Endodermal cell (in vitro differentiated cells): ENCODE results near the gene ARHGAP44. TPM values are rescaled to one million over a fixed set of nuclear protein-coding genes. Genes with fewer than 3 reads are reported as not detected.

Experiments used
- DNase-seq: peaks from one replicate; pipeline ENCODE4 v3.0.0-alpha.2; 2017
- H3K27ac ChIP-seq: 2 replicates; pipeline ENCODE4 v1.5.1; 2013; ENCODE audit warnings: mild to moderate bottlenecking, low read depth, low read length, moderate library complexity
- H3K27me3 ChIP-seq: 2 replicates; pipeline ENCODE4 v1.6.1; 2013; ENCODE audit warnings: mild to moderate bottlenecking, low read length, moderate library complexity; ENCODE audit not compliant: insufficient read depth, control insufficient read depth, poor library complexity, severe bottlenecking
- H3K36me3 ChIP-seq: 2 replicates; pipeline ENCODE4 v1.7.0; 2013; ENCODE audit warnings: mild to moderate bottlenecking, low read length, moderate library complexity; ENCODE audit not compliant: control insufficient read depth, insufficient read depth
- H3K4me1 ChIP-seq: one replicate; pipeline ENCODE4 v1.7.0; 2013; ENCODE audit warnings: low read length; ENCODE audit not compliant: control insufficient read depth, insufficient read depth
- H3K4me3 ChIP-seq: 2 replicates; pipeline ENCODE4 v1.5.1; 2013; ENCODE audit warnings: mild to moderate bottlenecking, low read length, moderate library complexity
- H3K9ac ChIP-seq: 2 replicates; pipeline ENCODE4 v1.6.1; 2013; ENCODE audit warnings: mild to moderate bottlenecking, low read length, moderate library complexity; ENCODE audit not compliant: poor library complexity, severe bottlenecking; ENCODE audit errors: extremely low read depth
- H3K9me3 ChIP-seq: 2 replicates; pipeline ENCODE4 v1.6.1; 2013; ENCODE audit warnings: mild to moderate bottlenecking, low read length, moderate library complexity; ENCODE audit not compliant: control insufficient read depth
- H3K27ac Mint-ChIP-seq: 2 replicates; pipeline ENCODE4 v1.8.0; 2020; ENCODE audit warnings: mixed read lengths
- H3K27me3 Mint-ChIP-seq: 2 replicates; pipeline ENCODE4 v1.8.0; 2021; ENCODE audit warnings: mild to moderate bottlenecking, mixed read lengths; ENCODE audit not compliant: insufficient read depth
- H3K36me3 Mint-ChIP-seq: 2 replicates; pipeline ENCODE4 v1.8.0; 2020; ENCODE audit warnings: low read depth, mixed read lengths
- H3K4me1 Mint-ChIP-seq: 2 replicates; pipeline ENCODE4 v1.8.0; 2020; ENCODE audit warnings: mixed read lengths
- H3K4me3 Mint-ChIP-seq: 2 replicates; pipeline ENCODE4 v1.8.0; 2020; ENCODE audit warnings: mild to moderate bottlenecking, moderate library complexity, mixed read lengths
- H3K9me3 Mint-ChIP-seq: 2 replicates; pipeline ENCODE4 v1.8.0; 2020; ENCODE audit warnings: mild to moderate bottlenecking, mixed read lengths
- CTCF ChIP-seq: fragments of 200-600 bp; sonication (generic); conservative IDR thresholded peaks from 2 replicates; pipeline ENCODE4 v1.5.0; 2021; ENCODE audit warnings: antibody characterized with exemption, mild to moderate bottlenecking
- WGBS, 2 experiments: methylation state at CpG; one replicate each; pipeline versions ENCODE4 v1.1.5 to v1.1.7; 2013; ENCODE audit warnings: missing lambda C conversion rate in 2 of 2, mixed read lengths in 1 of 2; ENCODE audit not compliant: insufficient coverage in 1 of 2, insufficient read length in 1 of 2; 5-methylcytosine and 5-hydroxymethylcytosine counted together
- total RNA-seq, 2 donors: library from RNA; stranded (reverse); fragmentation: NEBNext Ultra II Directional in 1 of 2; extraction: Animal tissue kit (Norgen Biotek cat#: 25700) in 1 of 2; gene quantifications; 2 replicates in 1 of 2; 3 replicates in 1 of 2; pipeline ENCODE4 v1.2.1, GENCODE V29; 2021

Gene ARHGAP44
- total RNA-seq, 2 donors from 2014 or later, result 14.2 to 21.9 TPM

GRCh38 chr17:12745486-12745885, 43.8 kb upstream of the ARHGAP44 start:
- Mint-ChIP-seq H3K4me3 (no peak overlapping the region), H3K9me3 (no peaks in the 10 kb centered on the region), H3K4me1 (peaks cover 6% of the 10 kb centered on the region), H3K36me3 (peaks cover 20% of the 10 kb centered on the region), H3K27me3 (no peaks in the 10 kb centered on the region), H3K27ac (no peak overlapping the region)
- Histone ChIP-seq H3K27ac (no peak overlapping the region), H3K27me3 (no peaks in the 10 kb centered on the region), H3K4me3 (no peak overlapping the region), H3K36me3 (peaks cover 48% of the 10 kb centered on the region), H3K9ac (no peak overlapping the region), H3K4me1 (no peaks in the 10 kb centered on the region), H3K9me3 (no peaks in the 10 kb centered on the region)
- TF ChIP-seq CTCF, result no peak
- 90 to 96% methylated on average over 5 to 7 of the region's 7 CpGs for WGBS, 2 experiments
- peak; percentile 32 for DNase-seq

GRCh38 chr17:12756786-12757185, 32.5 kb upstream of the ARHGAP44 start:
- Histone ChIP-seq H3K9me3 (no peaks in the 10 kb centered on the region), H3K27me3 (no peaks in the 10 kb centered on the region), H3K4me3 (no peak overlapping the region), H3K36me3 (peaks cover 55% of the 10 kb centered on the region), H3K9ac (no peak overlapping the region), H3K27ac (no peak overlapping the region), H3K4me1 (no peaks in the 10 kb centered on the region)
- Mint-ChIP-seq H3K4me3 (no peak overlapping the region), H3K9me3 (no peaks in the 10 kb centered on the region), H3K27ac (no peak overlapping the region), H3K27me3 (no peaks in the 10 kb centered on the region), H3K4me1 (no peaks in the 10 kb centered on the region), H3K36me3 (peaks cover 44% of the 10 kb centered on the region)
- DNase-seq, result no peak
- TF ChIP-seq CTCF, result no peak

GRCh38 chr17:12759090-12759489, 30.2 kb upstream of the ARHGAP44 start:
- no peaks in the 10 kb centered on the region for H3K27me3 Mint-ChIP-seq
- 87 to 100% methylated on average over 1 to 2 of the region's 2 CpGs for WGBS, 2 experiments
- no peak overlapping the region for H3K9ac ChIP-seq
- H3K4me1 Mint-ChIP-seq, result no peaks in the 10 kb centered on the region
- no peak overlapping the region for H3K4me3 ChIP-seq
- no peaks in the 10 kb centered on the region for H3K27me3 ChIP-seq
- H3K27ac ChIP-seq, result no peak overlapping the region
- no peaks in the 10 kb centered on the region for H3K4me1 ChIP-seq
- no peak overlapping the region for H3K4me3 Mint-ChIP-seq
- no peak for DNase-seq
- H3K9me3 Mint-ChIP-seq, result no peaks in the 10 kb centered on the region
- peaks cover 48% of the 10 kb centered on the region for H3K36me3 ChIP-seq
- H3K9me3 ChIP-seq, result no peaks in the 10 kb centered on the region
- no peak overlapping the region for H3K27ac Mint-ChIP-seq
- no peak for TF ChIP-seq CTCF
- peaks cover 42% of the 10 kb centered on the region for H3K36me3 Mint-ChIP-seq
